Liver (tissue), 9 donors: ENCODE results near the gene IDI2. TPM values are rescaled to one million over a fixed set of nuclear protein-coding genes. Genes with fewer than 3 reads are reported as not detected.
A peak's percentile ranks its signal among the peaks of the same experiment; 100 is the strongest.

Source experiments
- DNase-seq: peaks from one replicate; pipeline ENCODE4 v3.0.0-alpha.2; 2017; ENCODE audit warnings: low spot score
- H3K27ac ChIP-seq, 2 donors: one replicate each; pipeline ENCODE4 v1.7.0; 2013; ENCODE audit warnings: inconsistent platforms in 2 of 2, low read length in 2 of 2, control low read depth in 1 of 2, low read depth in 1 of 2, mild to moderate bottlenecking in 1 of 2
- H3K27me3 ChIP-seq, 4 donors: one replicate each; pipeline versions ENCODE4 v1.6.1 to v1.7.0; 2013; ENCODE audit warnings: low read length in 3 of 4, inconsistent platforms in 1 of 4, mild to moderate bottlenecking in 1 of 4, moderate library complexity in 1 of 4; ENCODE audit not compliant: control insufficient read depth in 4 of 4, insufficient read depth in 4 of 4
- H3K36me3 ChIP-seq, 4 donors: one replicate each; pipeline versions ENCODE4 v1.6.1 to v1.7.0; 2013; ENCODE audit warnings: low read length in 3 of 4, mild to moderate bottlenecking in 3 of 4, low read depth in 1 of 4, moderate library complexity in 1 of 4; ENCODE audit not compliant: control insufficient read depth in 4 of 4, insufficient read depth in 3 of 4
- H3K4me1 ChIP-seq, 4 donors: one replicate each; pipeline versions ENCODE4 v1.6.1 to v1.7.0; 2013; ENCODE audit warnings: low read length in 3 of 4, mild to moderate bottlenecking in 3 of 4, moderate library complexity in 1 of 4; ENCODE audit not compliant: control insufficient read depth in 4 of 4, insufficient read depth in 4 of 4
- H3K4me3 ChIP-seq, 3 donors: one replicate each; pipeline versions ENCODE4 v1.6.1 to v1.7.0; 2013; ENCODE audit warnings: low read length in 3 of 3, control low read depth in 1 of 3, low read depth in 1 of 3, mild to moderate bottlenecking in 1 of 3
- H3K9ac ChIP-seq, 2 donors: one replicate each; pipeline ENCODE4 v1.7.0; 2013; ENCODE audit warnings: low read length in 2 of 2, mild to moderate bottlenecking in 2 of 2, moderate library complexity in 2 of 2, control low read depth in 1 of 2, low read depth in 1 of 2
- H3K9me3 ChIP-seq, 4 donors: one replicate each; pipeline versions ENCODE4 v1.6.1 to v1.7.0; 2013; ENCODE audit warnings: low read length in 3 of 4; ENCODE audit not compliant: control insufficient read depth in 4 of 4
- EGR1 ChIP-seq, 2 donors: IDR thresholded peaks; 2 replicates each; pipeline ENCODE4 v1.6.1; 2016 to 2018; ENCODE audit warnings: antibody characterized with exemption in 2 of 2, low read depth in 2 of 2
- FOXA1 ChIP-seq: IDR thresholded peaks from 2 replicates; pipeline ENCODE4 v1.6.1; 2016; ENCODE audit warnings: antibody characterized with exemption
- FOXA2 ChIP-seq: IDR thresholded peaks from 2 replicates; pipeline ENCODE4 v1.6.1; 2016; ENCODE audit warnings: antibody characterized with exemption
- GABPA ChIP-seq, 2 donors: IDR thresholded peaks in 1 of 2; conservative IDR thresholded peaks in 1 of 2; 2 replicates each; pipeline ENCODE4 v1.6.1; 2016; ENCODE audit warnings: antibody characterized with exemption in 2 of 2, mild to moderate bottlenecking in 1 of 2, moderate library complexity in 1 of 2
- HNF4A ChIP-seq, 2 donors: conservative IDR thresholded peaks; 2 replicates each; pipeline ENCODE4 v1.6.1; 2016; ENCODE audit warnings: antibody characterized with exemption in 2 of 2, mild to moderate bottlenecking in 2 of 2
- HNF4G ChIP-seq: IDR thresholded peaks from 2 replicates; pipeline ENCODE4 v1.6.1; 2016; ENCODE audit warnings: antibody characterized with exemption
- JUND ChIP-seq, 2 donors: IDR thresholded peaks; 2 replicates each; pipeline ENCODE4 v1.6.1; 2016; ENCODE audit warnings: antibody characterized with exemption in 2 of 2
- NR2F2 ChIP-seq: IDR thresholded peaks from 2 replicates; pipeline ENCODE4 v1.6.1; 2016; ENCODE audit warnings: antibody characterized with exemption
- RAD21 ChIP-seq, 2 donors: IDR thresholded peaks; 2 replicates each; pipeline ENCODE4 v1.6.1; 2016; ENCODE audit warnings: antibody characterized with exemption in 2 of 2, mild to moderate bottlenecking in 2 of 2
- RXRA ChIP-seq, 2 donors: IDR thresholded peaks; 2 replicates each; pipeline ENCODE4 v1.6.1; 2017 to 2018; ENCODE audit warnings: antibody characterized with exemption in 2 of 2, mild to moderate bottlenecking in 1 of 2
- SP1 ChIP-seq: IDR thresholded peaks from 2 replicates; pipeline ENCODE4 v1.6.1; 2018; ENCODE audit warnings: antibody characterized with exemption, mild to moderate bottlenecking
- YY1 ChIP-seq: IDR thresholded peaks from 2 replicates; pipeline ENCODE4 v1.6.1; 2016; ENCODE audit warnings: antibody characterized with exemption, mild to moderate bottlenecking
- WGBS: extraction: QIAGEN DNeasy Blood & Tissue Kit; methylation state at CpG from one replicate; pipeline ENCODE4 v1.1.7; 2013; 5-methylcytosine and 5-hydroxymethylcytosine counted together
- polyA plus RNA-seq, 2 donors: library from polyadenylated mRNA; stranded (reverse) in 1 of 2; unstranded in 1 of 2; fragments of 200-250 nt in 1 of 2; fragments of >200 nt in 1 of 2; fragmentation: Nextera tagmentation in 1 of 2; extraction: Ambion mirVana in 1 of 2; gene quantifications; one replicate each; pipeline versions ENCODE4 v1.2.1 to v1.2.3, GENCODE V29; 2013 to 2015
- total RNA-seq, 2 donors: library from RNA; depleted of rRNA; stranded (reverse); fragments of >200 nt; gene quantifications; one replicate each; pipeline ENCODE4 v1.2.3, GENCODE V29; 2014
- TF ChIP-seq, protein P1 (sequence below): IDR thresholded peaks from 2 replicates; pipeline ENCODE4 v1.6.1; 2016; ENCODE audit warnings: antibody characterized with exemption
- TF ChIP-seq, protein P2 (sequence below): IDR thresholded peaks from 2 replicates; pipeline ENCODE4 v1.6.1; 2016; ENCODE audit warnings: antibody characterized with exemption
- TF ChIP-seq, protein P3 (sequence below): fragments of 150-350 bp; IDR thresholded peaks from 2 replicates; pipeline ENCODE4 v1.5.1; 2017; ENCODE audit warnings: improper control_type of control experiment, low read depth, low read length; ENCODE audit not compliant: missing input control
- TF ChIP-seq, protein P4 (sequence below): IDR thresholded peaks from 2 replicates; pipeline ENCODE4 v1.6.1; 2016; ENCODE audit warnings: antibody characterized with exemption, mild to moderate bottlenecking
- TF ChIP-seq, protein P5 (sequence below): IDR thresholded peaks from 2 replicates; pipeline ENCODE4 v1.6.1; 2016; ENCODE audit warnings: antibody characterized with exemption
- donor health status: healthy.
- donor health status: healthy.
- donor health status: healthy.
- donor health status: healthy.
- donor health status: healthy.

Gene IDI2
- total and polyA plus RNA-seq, 4 donors: not detected

DNA sequence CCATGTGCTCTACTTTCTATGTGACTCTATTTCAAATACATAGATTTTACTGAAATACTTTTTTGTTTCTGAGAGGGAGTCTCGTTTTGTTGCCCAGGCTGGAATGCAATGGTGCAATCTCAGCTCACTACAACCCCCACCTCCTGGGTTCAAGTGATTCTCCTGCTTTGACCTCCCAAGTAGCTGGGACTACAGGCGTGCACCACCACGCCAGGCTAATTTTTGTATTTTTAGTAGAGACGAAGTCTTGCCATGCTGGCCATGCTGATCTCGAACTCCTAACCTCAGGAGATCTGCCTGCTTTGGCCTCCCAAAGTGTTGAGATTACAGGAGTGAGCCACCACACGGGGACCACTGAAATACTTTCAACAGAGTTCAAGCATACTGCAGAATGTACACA is 19.8 kb upstream of the IDI2 start:
- Histone ChIP-seq H3K4me3 (no peak overlapping the region), H3K27me3 (no peaks in the 10 kb centered on the region), H3K9me3 (no peaks in the 10 kb centered on the region), H3K36me3 (peaks cover 4 to 27% (median 23%) of the 10 kb centered on the region in 4 donors), H3K27ac (no peak overlapping the region), H3K4me1 (peaks cover 0 to 34% (median 14%) of the 10 kb centered on the region in 4 donors), H3K9ac (no peak overlapping the region)
- DNase-seq: no peak
- TF ChIP-seq HNF4G: no peak
- TF ChIP-seq RXRA (IDR thresholded peaks at IDR 0.05): no peak
- TF ChIP-seq FOXA2: no peak
- TF ChIP-seq, protein P1, sequence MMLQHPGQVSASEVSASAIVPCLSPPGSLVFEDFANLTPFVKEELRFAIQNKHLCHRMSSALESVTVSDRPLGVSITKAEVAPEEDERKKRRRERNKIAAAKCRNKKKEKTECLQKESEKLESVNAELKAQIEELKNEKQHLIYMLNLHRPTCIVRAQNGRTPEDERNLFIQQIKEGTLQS: no peak
- no peak for TF ChIP-seq YY1
- no peak for TF ChIP-seq HNF4A (conservative IDR thresholded peaks at IDR 0.05)
- 86% methylated on average over 6 of the region's 6 CpGs for WGBS

DNA sequence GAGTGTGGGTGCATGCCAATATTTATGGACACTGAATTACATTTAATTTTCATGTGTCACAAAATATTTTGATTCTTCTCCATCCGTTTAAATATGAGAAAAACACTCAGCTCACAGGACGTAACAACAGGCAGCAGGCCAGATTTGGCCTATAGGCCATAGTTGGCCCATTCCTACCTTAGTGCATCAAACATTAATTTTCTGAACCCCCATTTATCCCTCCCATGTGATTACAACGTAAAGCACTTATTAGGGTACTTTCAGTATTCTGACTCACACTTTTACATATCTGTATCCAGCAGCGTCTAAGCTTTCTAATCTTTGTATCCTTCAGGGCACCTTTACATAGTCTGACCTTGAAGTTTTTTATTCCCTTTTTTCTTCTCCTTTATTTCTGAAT is 19.3 kb upstream of the IDI2 start:
- WGBS: 74% methylated on average over 4 of the region's 4 CpGs
- Histone ChIP-seq H3K9ac (no peak overlapping the region), H3K9me3 (no peaks in the 10 kb centered on the region), H3K27me3 (no peaks in the 10 kb centered on the region), H3K4me3 (no peak overlapping the region), H3K36me3 (peaks cover 4 to 32% (median 27%) of the 10 kb centered on the region in 4 donors), H3K27ac (peak overlapping the region; percentile 58 to 59), H3K4me1 (peaks cover 0 to 30% (median 12%) of the 10 kb centered on the region in 4 donors)
- TF ChIP-seq RXRA (IDR thresholded peaks at IDR 0.05) (no peak), EGR1 (IDR thresholded peaks at IDR 0.05; ENCODE audit: low read depth in 2 of 2) (no peak), FOXA2 (no peak), GABPA (IDR thresholded peaks at IDR 0.05 in 1 of 2, conservative IDR thresholded peaks at IDR 0.05 in 1 of 2) (no peak), NR2F2 (no peak), HNF4A (conservative IDR thresholded peaks at IDR 0.05) (no peak), SP1 (no peak), YY1 (no peak)
- TF ChIP-seq, protein P2, sequence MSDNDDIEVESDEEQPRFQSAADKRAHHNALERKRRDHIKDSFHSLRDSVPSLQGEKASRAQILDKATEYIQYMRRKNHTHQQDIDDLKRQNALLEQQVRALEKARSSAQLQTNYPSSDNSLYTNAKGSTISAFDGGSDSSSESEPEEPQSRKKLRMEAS: no peak
- TF ChIP-seq, protein P3, sequence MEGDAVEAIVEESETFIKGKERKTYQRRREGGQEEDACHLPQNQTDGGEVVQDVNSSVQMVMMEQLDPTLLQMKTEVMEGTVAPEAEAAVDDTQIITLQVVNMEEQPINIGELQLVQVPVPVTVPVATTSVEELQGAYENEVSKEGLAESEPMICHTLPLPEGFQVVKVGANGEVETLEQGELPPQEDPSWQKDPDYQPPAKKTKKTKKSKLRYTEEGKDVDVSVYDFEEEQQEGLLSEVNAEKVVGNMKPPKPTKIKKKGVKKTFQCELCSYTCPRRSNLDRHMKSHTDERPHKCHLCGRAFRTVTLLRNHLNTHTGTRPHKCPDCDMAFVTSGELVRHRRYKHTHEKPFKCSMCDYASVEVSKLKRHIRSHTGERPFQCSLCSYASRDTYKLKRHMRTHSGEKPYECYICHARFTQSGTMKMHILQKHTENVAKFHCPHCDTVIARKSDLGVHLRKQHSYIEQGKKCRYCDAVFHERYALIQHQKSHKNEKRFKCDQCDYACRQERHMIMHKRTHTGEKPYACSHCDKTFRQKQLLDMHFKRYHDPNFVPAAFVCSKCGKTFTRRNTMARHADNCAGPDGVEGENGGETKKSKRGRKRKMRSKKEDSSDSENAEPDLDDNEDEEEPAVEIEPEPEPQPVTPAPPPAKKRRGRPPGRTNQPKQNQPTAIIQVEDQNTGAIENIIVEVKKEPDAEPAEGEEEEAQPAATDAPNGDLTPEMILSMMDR: no peak
- no peak for DNase-seq

DNA sequence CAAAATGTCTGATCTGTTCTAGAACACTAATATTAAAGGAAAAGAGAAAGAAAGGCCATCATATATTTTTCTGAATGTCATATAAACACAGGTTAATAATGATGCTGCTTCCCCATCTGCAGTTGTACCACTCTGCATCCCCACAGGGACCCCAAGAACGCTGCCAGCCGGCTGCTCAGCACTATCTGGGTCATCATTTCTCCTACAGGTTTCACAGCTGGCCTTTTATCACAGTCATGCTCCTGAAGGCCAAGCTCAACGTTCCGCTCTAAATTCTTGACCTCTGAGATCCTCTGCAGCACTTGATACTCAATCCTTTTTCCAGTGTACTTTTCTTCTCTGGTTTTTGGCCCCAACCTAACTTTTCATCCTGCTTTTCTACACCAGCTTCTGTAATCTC is 18.5 kb upstream of the IDI2 start:
- H3K4me3 ChIP-seq: no peak overlapping the region
- WGBS: 77% methylated on average over 4 of the region's 4 CpGs
- DNase-seq: no peak

More for the DNA sequence above, 18.5 kb upstream of the IDI2 start:
- Histone ChIP-seq H3K4me1 (peaks cover 0 to 26% (median 12%) of the 10 kb centered on the region in 4 donors), H3K9ac (no peak overlapping the region), H3K27ac (peak overlapping the region; percentile 58 to 59), H3K9me3 (no peaks in the 10 kb centered on the region), H3K36me3 (peaks cover 5 to 36% (median 29%) of the 10 kb centered on the region in 4 donors), H3K27me3 (no peaks in the 10 kb centered on the region)
- no peak for TF ChIP-seq RAD21 (IDR thresholded peaks at IDR 0.05)
- TF ChIP-seq, protein P4, sequence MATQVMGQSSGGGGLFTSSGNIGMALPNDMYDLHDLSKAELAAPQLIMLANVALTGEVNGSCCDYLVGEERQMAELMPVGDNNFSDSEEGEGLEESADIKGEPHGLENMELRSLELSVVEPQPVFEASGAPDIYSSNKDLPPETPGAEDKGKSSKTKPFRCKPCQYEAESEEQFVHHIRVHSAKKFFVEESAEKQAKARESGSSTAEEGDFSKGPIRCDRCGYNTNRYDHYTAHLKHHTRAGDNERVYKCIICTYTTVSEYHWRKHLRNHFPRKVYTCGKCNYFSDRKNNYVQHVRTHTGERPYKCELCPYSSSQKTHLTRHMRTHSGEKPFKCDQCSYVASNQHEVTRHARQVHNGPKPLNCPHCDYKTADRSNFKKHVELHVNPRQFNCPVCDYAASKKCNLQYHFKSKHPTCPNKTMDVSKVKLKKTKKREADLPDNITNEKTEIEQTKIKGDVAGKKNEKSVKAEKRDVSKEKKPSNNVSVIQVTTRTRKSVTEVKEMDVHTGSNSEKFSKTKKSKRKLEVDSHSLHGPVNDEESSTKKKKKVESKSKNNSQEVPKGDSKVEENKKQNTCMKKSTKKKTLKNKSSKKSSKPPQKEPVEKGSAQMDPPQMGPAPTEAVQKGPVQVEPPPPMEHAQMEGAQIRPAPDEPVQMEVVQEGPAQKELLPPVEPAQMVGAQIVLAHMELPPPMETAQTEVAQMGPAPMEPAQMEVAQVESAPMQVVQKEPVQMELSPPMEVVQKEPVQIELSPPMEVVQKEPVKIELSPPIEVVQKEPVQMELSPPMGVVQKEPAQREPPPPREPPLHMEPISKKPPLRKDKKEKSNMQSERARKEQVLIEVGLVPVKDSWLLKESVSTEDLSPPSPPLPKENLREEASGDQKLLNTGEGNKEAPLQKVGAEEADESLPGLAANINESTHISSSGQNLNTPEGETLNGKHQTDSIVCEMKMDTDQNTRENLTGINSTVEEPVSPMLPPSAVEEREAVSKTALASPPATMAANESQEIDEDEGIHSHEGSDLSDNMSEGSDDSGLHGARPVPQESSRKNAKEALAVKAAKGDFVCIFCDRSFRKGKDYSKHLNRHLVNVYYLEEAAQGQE: no peak
- no peak for TF ChIP-seq FOXA1
- TF ChIP-seq, protein P1: no peak
- no peak for TF ChIP-seq FOXA2
- TF ChIP-seq, protein P5, sequence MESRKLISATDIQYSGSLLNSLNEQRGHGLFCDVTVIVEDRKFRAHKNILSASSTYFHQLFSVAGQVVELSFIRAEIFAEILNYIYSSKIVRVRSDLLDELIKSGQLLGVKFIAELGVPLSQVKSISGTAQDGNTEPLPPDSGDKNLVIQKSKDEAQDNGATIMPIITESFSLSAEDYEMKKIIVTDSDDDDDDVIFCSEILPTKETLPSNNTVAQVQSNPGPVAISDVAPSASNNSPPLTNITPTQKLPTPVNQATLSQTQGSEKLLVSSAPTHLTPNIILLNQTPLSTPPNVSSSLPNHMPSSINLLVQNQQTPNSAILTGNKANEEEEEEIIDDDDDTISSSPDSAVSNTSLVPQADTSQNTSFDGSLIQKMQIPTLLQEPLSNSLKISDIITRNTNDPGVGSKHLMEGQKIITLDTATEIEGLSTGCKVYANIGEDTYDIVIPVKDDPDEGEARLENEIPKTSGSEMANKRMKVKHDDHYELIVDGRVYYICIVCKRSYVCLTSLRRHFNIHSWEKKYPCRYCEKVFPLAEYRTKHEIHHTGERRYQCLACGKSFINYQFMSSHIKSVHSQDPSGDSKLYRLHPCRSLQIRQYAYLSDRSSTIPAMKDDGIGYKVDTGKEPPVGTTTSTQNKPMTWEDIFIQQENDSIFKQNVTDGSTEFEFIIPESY: no peak
- TF ChIP-seq JUND (IDR thresholded peaks at IDR 0.05): no peak
